Midbrain (tissue), 1 donor: ENCODE measurements around the gene APBB1.

Source experiments
- DNase-seq: peaks from one replicate; lab custom pipeline; 2025; lab: John Stamatoyannopoulos, UW

The APBB1 gene

GRCh38 chr11:6351782-6352382 lies 67.0 kb downstream of the APBB1 start:
- no peak for DNase-seq

GRCh38 chr11:6350486-6350885 lies 68.4 kb downstream of the APBB1 start:
- DNase-seq, result no peak

GRCh38 chr11:6350043-6350442 lies 68.9 kb downstream of the APBB1 start:
- DNase-seq, result no peak

DNA sequence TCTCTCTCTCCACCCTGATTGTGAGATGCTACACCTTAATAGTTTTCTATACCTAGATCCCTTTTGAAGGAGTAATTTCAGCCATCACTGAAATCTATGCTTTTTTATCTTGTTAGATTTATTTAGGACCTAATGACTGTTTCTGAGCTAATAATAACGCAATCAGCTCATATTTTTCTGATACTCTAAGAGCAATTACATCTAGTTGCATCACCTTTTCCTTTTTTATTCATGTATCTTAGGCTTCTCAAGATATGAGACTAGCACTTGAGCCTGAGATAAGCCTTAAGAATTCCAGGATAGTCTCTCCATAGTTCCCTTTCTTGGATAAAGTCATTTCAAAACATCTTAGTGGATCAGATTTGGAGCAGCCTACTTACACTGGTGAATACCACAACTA lies 73.5 kb downstream of the APBB1 start:
- DNase-seq, result no peak
